Caco-2 (cell line): Measurements from ENCODE around the gene C11orf24. TPM values are rescaled to one million over a fixed set of nuclear protein-coding genes. Genes with fewer than 3 reads are reported as not detected.
A peak's percentile ranks its signal among the peaks of the same experiment; 100 is the strongest.

ENCODE experiments used
- BruUV-seq: library from RNA; stranded (reverse); fragments of 400-500 nt; replicated peaks from 2 replicates; lab custom pipeline; 2021; lab: Mats Ljungman, UMichigan
- CTCF ChIA-PET: fragments of 300-600 bp; sonication (Branson Sonifier 250); formaldehyde crosslinking; loops from one replicate; lab custom pipeline; 2022; ENCODE audit warnings: antibody characterized with exemption; lab: Charles Lee
- POLR2A ChIA-PET: fragments of 300-600 bp; sonication (Branson Sonifier 250); formaldehyde crosslinking; loops from one replicate; lab custom pipeline; 2022; ENCODE audit warnings: antibody characterized with exemption; lab: Charles Lee
- DNase-seq, 2 experiments: peaks; one replicate each; pipeline versions ENCODE4 v3.0.0 to v3.0.0-alpha.2; 2020 to 2022
- H3K27me3 ChIP-seq: replicated peaks from 2 replicates; pipeline ENCODE4 v1.6.0; 2011; ENCODE audit warnings: low read length; ENCODE audit not compliant: control insufficient read depth, insufficient read depth
- H3K36me3 ChIP-seq: 2 replicates; pipeline ENCODE4 v1.5.1; 2011; ENCODE audit warnings: low read length; ENCODE audit not compliant: control insufficient read depth, insufficient read depth
- H3K4me1 ChIP-seq: fragments of 250-450 bp; sonication (Bioruptor Pico); 2 replicates; pipeline ENCODE4 v1.5.1; 2020; ENCODE audit warnings: mild to moderate bottlenecking
- H3K4me3 ChIP-seq: 2 replicates; pipeline ENCODE4 v1.5.1; 2011; ENCODE audit warnings: low read depth, mild to moderate bottlenecking, control low read depth, low read length
- H3K9me3 ChIP-seq: fragments of 250-450 bp; sonication (Bioruptor Pico); 2 replicates; pipeline ENCODE4 v1.5.1; 2020; ENCODE audit warnings: mild to moderate bottlenecking, moderate library complexity
- H3K27ac Mint-ChIP-seq: one replicate; pipeline ENCODE4 v1.8.0; 2022; ENCODE audit warnings: mixed read lengths; ENCODE audit not compliant: unreplicated experiment
- H3K27me3 Mint-ChIP-seq: one replicate; pipeline ENCODE4 v1.8.0; 2022; ENCODE audit warnings: mixed read lengths; ENCODE audit not compliant: insufficient read depth, unreplicated experiment
- H3K36me3 Mint-ChIP-seq: one replicate; pipeline ENCODE4 v1.8.0; 2022; ENCODE audit warnings: mild to moderate bottlenecking, mixed read lengths; ENCODE audit not compliant: insufficient read depth, unreplicated experiment
- H3K4me1 Mint-ChIP-seq: one replicate; pipeline ENCODE4 v1.8.0; 2022; ENCODE audit warnings: low read depth, mixed read lengths; ENCODE audit not compliant: unreplicated experiment
- H3K4me3 Mint-ChIP-seq: one replicate; pipeline ENCODE4 v1.8.0; 2022; ENCODE audit warnings: mild to moderate bottlenecking, moderate library complexity, mixed read lengths; ENCODE audit not compliant: unreplicated experiment
- H3K9me3 Mint-ChIP-seq: one replicate; pipeline ENCODE4 v1.8.0; 2022; ENCODE audit warnings: mixed read lengths; ENCODE audit not compliant: unreplicated experiment
- CTCF ChIP-seq, 2 experiments: fragments of 200-600 bp in 1 of 2; IDR thresholded peaks; 1 replicate in 1 of 2; 2 replicates in 1 of 2; pipeline versions ENCODE4 v1.5.1 to v1.8.0; 2011 to 2022; ENCODE audit warnings: antibody characterized with exemption in 1 of 2, control low read depth in 1 of 2, inconsistent platforms in 1 of 2, low read depth in 1 of 2, low read length in 1 of 2, mild to moderate bottlenecking in 1 of 2, moderate library complexity in 1 of 2; ENCODE audit not compliant: insufficient read depth in 1 of 2, severe bottlenecking in 1 of 2, unreplicated experiment in 1 of 2
- intact Hi-C: fragments of 100-400 bp; cut with micrococcal nuclease; formaldehyde crosslinking; loops from one replicate; pipeline ENCODE4 v1.10.0; 2022; ENCODE audit not compliant: unreplicated experiment
- total RNA-seq: library from RNA; stranded (reverse); gene quantifications from 2 replicates; pipeline ENCODE4 v1.2.3, GENCODE V29; 2022

C11orf24 gene
- total RNA-seq, 1 experiment from 2014 or later: 79.8 TPM

GRCh38 chr11:68221406-68221805 is 50.4 kb downstream of the C11orf24 start:
- H3K4me3 Mint-ChIP-seq: no peak overlapping the region
- H3K4me1 ChIP-seq: no peaks in the 10 kb centered on the region
- DNase-seq: no peak
- H3K27me3 ChIP-seq: no peaks in the 10 kb centered on the region
- H3K9me3 Mint-ChIP-seq: no peaks in the 10 kb centered on the region
- TF ChIP-seq CTCF (IDR thresholded peaks at IDR 0.05; ENCODE audit: insufficient read depth in 1 of 2, low read depth in 1 of 2, low read length in 1 of 2, severe bottlenecking in 1 of 2, unreplicated experiment in 1 of 2): no peak
- H3K36me3 Mint-ChIP-seq: no peaks in the 10 kb centered on the region
- H3K9me3 ChIP-seq: no peaks in the 10 kb centered on the region
- no peak overlapping the region for H3K27ac Mint-ChIP-seq
- no peaks in the 10 kb centered on the region for H3K4me1 Mint-ChIP-seq
- no peak overlapping the region for H3K4me3 ChIP-seq
- no peaks in the 10 kb centered on the region for H3K27me3 Mint-ChIP-seq
- BruUV-seq: no TSS peak
- ChIA-PET POLR2A (no interaction called here), CTCF (no interaction called here)
- no peaks in the 10 kb centered on the region for H3K36me3 ChIP-seq
- intact Hi-C loops: no loop called here

- Mint-ChIP-seq H3K4me1 (peaks cover 18% of the 10 kb centered on the region), H3K4me3 (no peak overlapping the region), H3K9me3 (no peaks in the 10 kb centered on the region), H3K36me3 (peaks cover 30% of the 10 kb centered on the region), H3K27me3 (no peaks in the 10 kb centered on the region), H3K27ac (no peak overlapping the region)
- POLR2A ChIA-PET: interaction anchor here (1.9 kb wide), 1 partner anchor 82 kb away, joined by 4 read pairs; no protein-coding TSS in a partner anchor
- Histone ChIP-seq H3K4me3 (no peak overlapping the region), H3K9me3 (no peaks in the 10 kb centered on the region), H3K27me3 (no peaks in the 10 kb centered on the region), H3K36me3 (no peaks in the 10 kb centered on the region), H3K4me1 (peaks cover 13% of the 10 kb centered on the region)
- intact Hi-C loops: no loop called here
- BruUV-seq: no TSS peak
- no peak for TF ChIP-seq CTCF (IDR thresholded peaks at IDR 0.05; ENCODE audit: insufficient read depth in 1 of 2, low read depth in 1 of 2, low read length in 1 of 2, severe bottlenecking in 1 of 2, unreplicated experiment in 1 of 2)
- DNase-seq: no peak
- CTCF ChIA-PET: interaction anchor here (0.6 to 0.7 kb wide), 2 partner anchors 10 to 545 kb away, joined by 3 to 4 read pairs; no protein-coding TSS in a partner anchor
These were observed 55.4 kb downstream of the C11orf24 start for GRCh38 chr11:68216171-68216938.

GRCh38 chr11:68215524-68216170 is 56.1 kb downstream of the C11orf24 start:
- H3K4me1 Mint-ChIP-seq: peaks cover 24% of the 10 kb centered on the region
- H3K27ac Mint-ChIP-seq: peak overlapping the region; percentile 43
- H3K9me3 Mint-ChIP-seq: no peaks in the 10 kb centered on the region
- no TSS peak for BruUV-seq
- CTCF ChIA-PET: interaction anchor here (0.7 kb wide), 1 partner anchor 10 kb away, joined by 3 read pairs; no protein-coding TSS in a partner anchor
- peaks cover 30% of the 10 kb centered on the region for H3K36me3 Mint-ChIP-seq
- H3K9me3 ChIP-seq: no peaks in the 10 kb centered on the region
- H3K4me3 ChIP-seq: no peak overlapping the region
- H3K36me3 ChIP-seq: no peaks in the 10 kb centered on the region
- H3K4me1 ChIP-seq: peaks cover 13% of the 10 kb centered on the region
- intact Hi-C loops: no loop called here
- TF ChIP-seq CTCF (IDR thresholded peaks at IDR 0.05; ENCODE audit: insufficient read depth in 1 of 2, low read depth in 1 of 2, low read length in 1 of 2, severe bottlenecking in 1 of 2, unreplicated experiment in 1 of 2): no peak
- peak overlapping the region; percentile 86 for H3K4me3 Mint-ChIP-seq
- POLR2A ChIA-PET: interaction anchor here (1.9 kb wide), 1 partner anchor 82 kb away, joined by 4 read pairs; no protein-coding TSS in a partner anchor
- no peaks in the 10 kb centered on the region for H3K27me3 Mint-ChIP-seq
- no peaks in the 10 kb centered on the region for H3K27me3 ChIP-seq
- no peak for DNase-seq
